HCT116 (cell line): Measurements from ENCODE around the gene APOB. TPM values are rescaled to one million over a fixed set of nuclear protein-coding genes. Genes with fewer than 3 reads are reported as not detected.

Experiments
- ATAC-seq: fragments of 200-7000 bp; cut with Tn5 transposase; 2 replicates; pipeline ENCODE4 v1.9.1; 2020; ENCODE audit warnings: mild to moderate bottlenecking, moderate library complexity
- BruUV-seq: library from RNA; stranded (reverse); fragments of 400-500 nt; replicated peaks from 2 replicates; lab custom pipeline; 2021; lab: Mats Ljungman, UMichigan
- CTCF ChIA-PET: fragments of 300-600 bp; sonication (Branson Sonifier 250); formaldehyde crosslinking; loops from one replicate; lab custom pipeline; 2021; ENCODE audit warnings: antibody characterized with exemption; lab: Charles Lee
- POLR2A ChIA-PET: fragments of 300-600, 350-600 bp; sonication (Branson Sonifier 250); formaldehyde crosslinking; loops from one replicate; lab custom pipeline; 2021; ENCODE audit warnings: antibody characterized with exemption; lab: Charles Lee
- RAD21 ChIA-PET, 2 experiments: fragments of 300-600 bp; sonication (Branson Sonifier 250); formaldehyde crosslinking; loops; one replicate each; lab custom pipeline; 2023; ENCODE audit warnings: low total read pairs in 2 of 2; ENCODE audit not compliant: uncharacterized antibody in 2 of 2, unreplicated experiment in 2 of 2, low non-redundant PET in 1 of 2; lab: Charles Lee
- DNase-seq: peaks from one replicate; pipeline ENCODE4 v3.0.0-alpha.2; 2010; ENCODE audit warnings: low read depth, low spot score
- H2AFZ ChIP-seq: fragments of 200-600 bp; shearing (Covaris generic), sonication (generic); 2 replicates; pipeline ENCODE4 v1.6.1; 2017; ENCODE audit warnings: low read depth, mixed run types, mixed read lengths, antibody characterized with exemption, low read length; ENCODE audit not compliant: poor library complexity, severe bottlenecking
- H3K27ac ChIP-seq: 2 replicates; pipeline ENCODE4 v1.5.1; 2012; ENCODE audit warnings: low read depth, low read length
- H3K27me3 ChIP-seq: fragments of 200-600 bp; sonication (generic); 2 replicates; pipeline ENCODE4 v1.6.1; 2016; ENCODE audit warnings: mixed run types, low read length, mixed read lengths; ENCODE audit not compliant: insufficient read depth
- H3K36me3 ChIP-seq, 2 experiments: fragments of 200-500 bp in 1 of 2; fragments of 200-600 bp in 1 of 2; sonication (Bioruptor generic) in 1 of 2; sonication (generic) in 1 of 2; 2 replicates each; pipeline versions ENCODE4 v1.5.1 to v1.6.1; 2014 to 2016; ENCODE audit warnings: low read length in 2 of 2, inconsistent platforms in 1 of 2, mixed read lengths in 1 of 2, mixed run types in 1 of 2; ENCODE audit not compliant: insufficient read depth in 2 of 2, control insufficient read depth in 1 of 2
- H3K4me1 ChIP-seq, 2 experiments: fragments of 200-600 bp in 1 of 2; sonication (generic) in 1 of 2; 2 replicates each; pipeline versions ENCODE4 v1.5.1 to v1.6.1; 2012 to 2017; ENCODE audit warnings: low read length in 2 of 2, inconsistent platforms in 1 of 2, mild to moderate bottlenecking in 1 of 2, mixed read lengths in 1 of 2, mixed run types in 1 of 2, moderate library complexity in 1 of 2; ENCODE audit not compliant: insufficient read depth in 2 of 2, control insufficient read depth in 1 of 2
- H3K4me2 ChIP-seq: fragments of 200-600 bp; sonication (generic); 2 replicates; pipeline ENCODE4 v1.6.1; 2017; ENCODE audit warnings: mixed run types, low read length, mixed read lengths
- H3K4me3 ChIP-seq, 2 experiments: fragments of 200-600 bp in 1 of 2; sonication (generic) in 1 of 2; replicated peaks in 1 of 2; 2 replicates each; pipeline ENCODE4 v1.5.1; 2011 to 2016; ENCODE audit warnings: low read length in 2 of 2, control low read depth in 1 of 2, low read depth in 1 of 2, mild to moderate bottlenecking in 1 of 2, mixed read lengths in 1 of 2, mixed run types in 1 of 2
- H3K79me2 ChIP-seq: fragments of 200-600 bp; sonication (generic); 2 replicates; pipeline ENCODE4 v1.6.1; 2017; ENCODE audit warnings: mild to moderate bottlenecking, mixed run types, low read length, moderate library complexity, mixed read lengths; ENCODE audit not compliant: insufficient read depth
- H3K9ac ChIP-seq: fragments of 200-600 bp; sonication (generic); 2 replicates; pipeline ENCODE4 v1.6.1; 2016; ENCODE audit warnings: low read length, mixed read lengths
- H3K9me2 ChIP-seq: fragments of 200-600 bp; sonication (generic), shearing (Covaris generic); 2 replicates; pipeline ENCODE4 v1.6.1; 2017; ENCODE audit warnings: mixed run types, mild to moderate bottlenecking, moderate library complexity; ENCODE audit not compliant: insufficient read depth
- H3K9me3 ChIP-seq, 2 experiments: fragments of 200-500 bp in 1 of 2; fragments of 200-600 bp in 1 of 2; sonication (Bioruptor generic) in 1 of 2; sonication (generic) in 1 of 2; 2 replicates each; pipeline ENCODE4 v1.6.1; 2014 to 2017; ENCODE audit warnings: low read length in 2 of 2, mixed read lengths in 2 of 2, inconsistent platforms in 1 of 2, low read depth in 1 of 2, mild to moderate bottlenecking in 1 of 2, mixed run types in 1 of 2, moderate library complexity in 1 of 2; ENCODE audit not compliant: control insufficient read depth in 1 of 2, insufficient read depth in 1 of 2
- H4K20me1 ChIP-seq: fragments of 200-600 bp; sonication (generic), shearing (Covaris generic); 2 replicates; pipeline ENCODE4 v1.6.1; 2017; ENCODE audit warnings: mixed run types, mild to moderate bottlenecking, moderate library complexity; ENCODE audit not compliant: insufficient read depth
- ATF3 ChIP-seq: IDR thresholded peaks from 2 replicates; pipeline ENCODE4 v1.6.1; 2012
- CEBPB ChIP-seq: IDR thresholded peaks from 2 replicates; pipeline ENCODE4 v1.6.1; 2012; ENCODE audit warnings: low read depth
- CTCF ChIP-seq, 3 experiments: fragments of 200-600 bp in 1 of 3; sonication (generic) in 1 of 3; IDR thresholded peaks in 2 of 3; conservative IDR thresholded peaks in 1 of 3; 2 replicates each; pipeline ENCODE4 v1.5.1; 2012 to 2017; ENCODE audit warnings: low read depth in 2 of 3, low read length in 2 of 3, antibody characterized with exemption in 1 of 3, borderline replicate concordance in 1 of 3, control low read depth in 1 of 3, mild to moderate bottlenecking in 1 of 3, mixed read lengths in 1 of 3, mixed run types in 1 of 3, moderate library complexity in 1 of 3; ENCODE audit not compliant: insufficient read depth in 1 of 3
- ELF1 ChIP-seq: IDR thresholded peaks from 2 replicates; pipeline ENCODE4 v1.6.1; 2012; ENCODE audit warnings: low read depth, borderline replicate concordance
- EZH2 ChIP-seq: fragments of 200-600 bp; sonication (generic); IDR thresholded peaks from 2 replicates; pipeline ENCODE4 v1.6.1; 2017; ENCODE audit warnings: antibody characterized with exemption, mixed run types
- FOSL1 ChIP-seq: IDR thresholded peaks from 2 replicates; pipeline ENCODE4 v1.6.1; 2012; ENCODE audit warnings: low read depth
- JUND ChIP-seq: IDR thresholded peaks from 2 replicates; pipeline ENCODE4 v1.6.1; 2012
- MAX ChIP-seq: IDR thresholded peaks from 2 replicates; pipeline ENCODE4 v1.6.1; 2012
- RAD21 ChIP-seq: IDR thresholded peaks from 2 replicates; pipeline ENCODE4 v1.6.1; 2012; ENCODE audit warnings: low read depth, mild to moderate bottlenecking
- REST ChIP-seq: IDR thresholded peaks from 2 replicates; pipeline ENCODE4 v1.6.1; 2012; ENCODE audit warnings: low read depth
- SIN3A ChIP-seq: IDR thresholded peaks from 2 replicates; pipeline ENCODE4 v1.6.1; 2012; ENCODE audit warnings: low read depth
- TCF7L2 ChIP-seq: IDR thresholded peaks from 2 replicates; pipeline ENCODE4 v1.7.0; 2011; ENCODE audit warnings: borderline replicate concordance, inconsistent platforms; ENCODE audit not compliant: insufficient read depth, insufficient read length; ENCODE audit errors: extremely low read depth
- YY1 ChIP-seq: IDR thresholded peaks from 2 replicates; pipeline ENCODE4 v1.6.1; 2011; ENCODE audit warnings: low read length, low read depth, moderate library complexity, mild to moderate bottlenecking; ENCODE audit not compliant: insufficient replicate concordance; ENCODE audit errors: extremely low read depth
- ZBTB33 ChIP-seq: IDR thresholded peaks from 2 replicates; pipeline ENCODE4 v1.6.1; 2011; ENCODE audit warnings: mild to moderate bottlenecking, low read length, moderate library complexity; ENCODE audit not compliant: insufficient replicate concordance; ENCODE audit errors: extremely low read depth
- ZFX ChIP-seq: fragments of 450-650 bp; IDR thresholded peaks from 2 replicates; pipeline ENCODE4 v1.6.1; 2017
- intact Hi-C: fragments of 100-400 bp; cut with micrococcal nuclease; formaldehyde crosslinking; loops from 2 replicates; pipeline ENCODE4 v1.10.0; 2022
- total RNA-seq: library from RNA; stranded (reverse); gene quantifications from one replicate; pipeline ENCODE4 v1.2.1, GENCODE V29; 2021; ENCODE audit not compliant: unreplicated experiment

APOB gene
- total RNA-seq, 1 experiment from 2014 or later = 1.6 TPM

GRCh38 chr2:20959252-20959651 is 84.6 kb downstream of the APOB start:
- intact Hi-C loops = no loop called here
- no peak for DNase-seq
- peaks cover 32% of the 10 kb centered on the region for H3K27me3 ChIP-seq
- no peak overlapping the region for H2AFZ ChIP-seq
- no peak overlapping the region for H3K4me3 ChIP-seq
- H3K9me3 ChIP-seq = no peaks in the 10 kb centered on the region
- no peak overlapping the region for H3K4me2 ChIP-seq
- ChIA-PET RAD21 (no interaction called here), CTCF (interaction anchor here (0.8 to 1.0 kb wide), 2 partner anchors 172 to 298 kb away, joined by 3 read pairs; no protein-coding TSS in a partner anchor), POLR2A (no interaction called here)
- no peaks in the 10 kb centered on the region for H4K20me1 ChIP-seq
- no peaks in the 10 kb centered on the region for H3K9me2 ChIP-seq
- H3K36me3 ChIP-seq = no peaks in the 10 kb centered on the region
- BruUV-seq = no TSS peak
- H3K4me1 ChIP-seq = no peaks in the 10 kb centered on the region
- ATAC-seq = no peak
- no peaks in the 10 kb centered on the region for H3K79me2 ChIP-seq
- TF ChIP-seq CEBPB = no peak
- TF ChIP-seq SIN3A = no peak
- TF ChIP-seq ELF1 = no peak
- no peak for TF ChIP-seq ZFX
- TF ChIP-seq REST = no peak
- TF ChIP-seq TCF7L2 = no peak
- no peak for TF ChIP-seq YY1
- TF ChIP-seq EZH2 = no peak
- TF ChIP-seq MAX = no peak
- no peak for TF ChIP-seq FOSL1
- TF ChIP-seq ZBTB33 = no peak
- no peak for TF ChIP-seq RAD21
- no peak for TF ChIP-seq ATF3
- no peak for TF ChIP-seq JUND
- TF ChIP-seq CTCF (IDR thresholded peaks at IDR 0.05 in 2 of 3, conservative IDR thresholded peaks at IDR 0.05 in 1 of 3; ENCODE audit: borderline replicate concordance in 1 of 3, insufficient read depth in 1 of 3, low read depth in 2 of 3, low read length in 2 of 3) = no peak
- TF ChIP-seq, all 23 proteins: peak for 0
- H3K9ac ChIP-seq = no peak overlapping the region
- no peak overlapping the region for H3K27ac ChIP-seq
